Endothelial cell of umbilical vein (primary cell): ENCODE measurements around the gene PPP1R8. TPM values are rescaled to one million over a fixed set of nuclear protein-coding genes. Genes with fewer than 3 reads are reported as not detected.

Experiments
- BruUV-seq: library from RNA; stranded (reverse); fragments of 400-500 nt; replicated peaks from 2 replicates; lab custom pipeline; 2021; lab: Mats Ljungman, UMichigan
- CTCF ChIA-PET: fragments of 300-600, 350-600 bp; sonication (Branson Sonifier 250); formaldehyde crosslinking; loops from one replicate; lab custom pipeline; 2021; ENCODE audit warnings: antibody characterized with exemption, inconsistent platforms; lab: Charles Lee
- POLR2A ChIA-PET: fragments of 300-600, 350-600 bp; sonication (Branson Sonifier 250); formaldehyde crosslinking; loops from one replicate; lab custom pipeline; 2021; ENCODE audit warnings: antibody characterized with exemption, inconsistent platforms; lab: Charles Lee
- DNase-seq: peaks from one replicate; pipeline ENCODE4 v3.0.0-alpha.2; 2011; ENCODE audit warnings: low read depth, low spot score
- FAIRE-seq: peaks from 2 replicates; lab custom pipeline; 2011; peaks lifted over from hg19 to GRCh38; lab: Jason Lieb, UNC
- H2AFZ ChIP-seq: 2 replicates; pipeline ENCODE4 v1.6.0; 2012; ENCODE audit warnings: low read depth, low read length, control low read depth, inconsistent platforms
- H3K27ac ChIP-seq: 2 replicates; pipeline ENCODE4 v1.5.1; 2011; ENCODE audit warnings: low read depth, mild to moderate bottlenecking, control low read depth, low read length, moderate library complexity; ENCODE audit not compliant: insufficient read depth
- H3K27me3 ChIP-seq, 2 experiments: 2 replicates each; pipeline versions ENCODE4 v1.6.0 to v1.6.1; 2011; ENCODE audit warnings: low read length in 2 of 2, mixed read lengths in 1 of 2; ENCODE audit not compliant: control insufficient read depth in 2 of 2, insufficient read depth in 2 of 2
- H3K36me3 ChIP-seq, 2 experiments: 2 replicates in 1 of 2; 3 replicates in 1 of 2; pipeline ENCODE4 v1.5.1; 2011; ENCODE audit warnings: low read length in 2 of 2, mild to moderate bottlenecking in 1 of 2, moderate library complexity in 1 of 2; ENCODE audit not compliant: control insufficient read depth in 2 of 2, insufficient read depth in 2 of 2; ENCODE audit errors: extremely low read depth in 1 of 2
- H3K4me1 ChIP-seq: 3 replicates; pipeline ENCODE4 v1.5.1; 2011; ENCODE audit warnings: mild to moderate bottlenecking, low read length; ENCODE audit not compliant: control insufficient read depth, insufficient read depth; ENCODE audit errors: extremely low read depth
- H3K4me2 ChIP-seq: 2 replicates; pipeline ENCODE4 v1.6.1; 2011; ENCODE audit warnings: low read length, control low read depth, mixed read lengths; ENCODE audit not compliant: insufficient read depth
- H3K4me3 ChIP-seq, 3 experiments: fragments of 200-600 bp in 1 of 3; sonication (generic), shearing (Covaris generic) in 1 of 3; replicated peaks in 1 of 3; 2 replicates each; pipeline ENCODE4 v1.5.1; 2011 to 2016; ENCODE audit warnings: control low read depth in 3 of 3, low read length in 3 of 3, mild to moderate bottlenecking in 2 of 3, inconsistent platforms in 1 of 3, low read depth in 1 of 3, moderate library complexity in 1 of 3; ENCODE audit not compliant: insufficient read depth in 1 of 3
- H3K79me2 ChIP-seq: 2 replicates; pipeline ENCODE4 v1.6.0; 2012; ENCODE audit warnings: low read length, inconsistent platforms; ENCODE audit not compliant: control insufficient read depth, insufficient read depth
- H3K9ac ChIP-seq: replicated peaks from 2 replicates; pipeline ENCODE3; 2011; ENCODE audit warnings: low read length, control low read depth; ENCODE audit not compliant: insufficient read depth; ENCODE audit errors: extremely low read depth
- H3K9me1 ChIP-seq: replicated peaks from 3 replicates; pipeline ENCODE4 v1.6.0; 2011; ENCODE audit warnings: mild to moderate bottlenecking, low read length; ENCODE audit not compliant: control insufficient read depth, insufficient read depth; ENCODE audit errors: extremely low read depth
- H3K9me3 ChIP-seq: replicated peaks from 2 replicates; pipeline ENCODE4 v1.5.1; 2012; ENCODE audit warnings: low read length, inconsistent platforms; ENCODE audit not compliant: control insufficient read depth, insufficient read depth
- H4K20me1 ChIP-seq: replicated peaks from 2 replicates; pipeline ENCODE3; 2011; ENCODE audit warnings: mild to moderate bottlenecking, low read length; ENCODE audit not compliant: control insufficient read depth, insufficient read depth; ENCODE audit errors: extremely low read depth
- CTCF ChIP-seq, 2 donors: IDR thresholded peaks; 1 replicate in 1 of 2; 2 replicates in 1 of 2; pipeline ENCODE4 v1.5.1; 2011; ENCODE audit warnings: low read length in 2 of 2, mild to moderate bottlenecking in 2 of 2, moderate library complexity in 2 of 2, control low read depth in 1 of 2, inconsistent platforms in 1 of 2, low read depth in 1 of 2; ENCODE audit not compliant: insufficient read depth in 1 of 2; ENCODE audit errors: extremely low read depth in 1 of 2
- EZH2 ChIP-seq: IDR thresholded peaks from 2 replicates; pipeline ENCODE4 v1.6.1; 2012; ENCODE audit warnings: borderline replicate concordance, low read depth, mild to moderate bottlenecking, moderate library complexity, low read length, inconsistent platforms; ENCODE audit not compliant: severe bottlenecking
- FOS ChIP-seq: IDR thresholded peaks from 2 replicates; pipeline ENCODE4 v1.6.1; 2011; ENCODE audit warnings: mild to moderate bottlenecking, low read length, moderate library complexity, borderline replicate concordance; ENCODE audit not compliant: insufficient read depth
- GATA2 ChIP-seq: IDR thresholded peaks from 2 replicates; pipeline ENCODE4 v1.7.0; 2011; ENCODE audit warnings: low read depth, mild to moderate bottlenecking, moderate library complexity, mixed read lengths, low read length; ENCODE audit not compliant: insufficient read length, insufficient read depth
- JUN ChIP-seq: IDR thresholded peaks from 2 replicates; pipeline ENCODE4 v1.6.1; 2011; ENCODE audit warnings: borderline replicate concordance, low read depth; ENCODE audit not compliant: insufficient read length, insufficient read depth
- MAX ChIP-seq: IDR thresholded peaks from 2 replicates; pipeline ENCODE4 v1.6.1; 2011; ENCODE audit not compliant: insufficient read depth, insufficient read length
- MYC ChIP-seq: IDR thresholded peaks from one replicate; pipeline ENCODE4 v1.6.1; 2011; ENCODE audit warnings: mild to moderate bottlenecking, low read depth, low read length
- POLR2A ChIP-seq: IDR thresholded peaks from 2 replicates; pipeline ENCODE4 v1.6.1; 2012; ENCODE audit warnings: low read depth, mild to moderate bottlenecking, control low read depth, low read length
- POLR2AphosphoS5 ChIP-seq: IDR thresholded peaks from 2 replicates; pipeline ENCODE4 v1.6.1; 2012; ENCODE audit warnings: low read depth, mild to moderate bottlenecking, control low read depth, low read length, moderate library complexity; ENCODE audit not compliant: insufficient read depth
- dilution Hi-C: fragments of 300-500 bp; cut with MboI; formaldehyde crosslinking; loops from one replicate; pipeline ENCODE4 v1.15.0; 2019; ENCODE audit warnings: low sequenced_read_pairs; ENCODE audit not compliant: extremely low pct_ligation_motif_present
- intact Hi-C: fragments of 100-400 bp; cut with micrococcal nuclease; formaldehyde crosslinking; loops from one replicate; pipeline ENCODE4 v1.10.0; 2022
- polyA plus RNA-seq, 4 experiments: library from polyadenylated mRNA; depleted of rRNA in 3 of 4; stranded (reverse) in 3 of 4; unstranded in 1 of 4; fragments of >200 nt; gene quantifications; 2 replicates each; pipeline versions ENCODE4 v1.2.1 to v1.2.3, GENCODE V29; 2011 to 2012; ENCODE audit warnings: missing spikeins in 1 of 4
- total RNA-seq: library from RNA; stranded (reverse); gene quantifications from 2 replicates; pipeline ENCODE4 v1.2.3, GENCODE V29; 2021

The PPP1R8 gene
- total and polyA plus RNA-seq, 2 donors (not counting 3 experiments of a cell fraction or from before 2014, with no cell fraction given), result 39.0 to 48.5 TPM

- Histone ChIP-seq H3K27me3 (no peaks in the 10 kb centered on the region), H3K79me2 (peaks cover 4% of the 10 kb centered on the region), H3K27ac (no peak overlapping the region), H3K36me3 (peaks cover 20 to 26% of the 10 kb centered on the region in 2 experiments), H3K9ac (no peak overlapping the region), H3K4me1 (no peaks in the 10 kb centered on the region), H2AFZ (no peak overlapping the region), H3K9me1 (no peaks in the 10 kb centered on the region), H3K4me2 (no peak overlapping the region), H3K9me3 (no peaks in the 10 kb centered on the region), H4K20me1 (no peaks in the 10 kb centered on the region), H3K4me3 (no peak overlapping the region)
- intact Hi-C loops (no loop called here), dilution Hi-C loops (no loop called here)
- DNase-seq (no peak), FAIRE-seq (no peak)
- BruUV-seq, result no TSS peak
- TF ChIP-seq POLR2A (no peak), MAX (no peak), POLR2AphosphoS5 (no peak), FOS (no peak), CTCF (IDR thresholded peaks at IDR 0.05; ENCODE audit: extremely low read depth in 1 of 2, insufficient read depth in 1 of 2, low read depth in 1 of 2, low read length in 2 of 2) (no peak), JUN (no peak), MYC (no peak), GATA2 (no peak), EZH2 (no peak)
- POLR2A ChIA-PET, result no interaction called here
- CTCF ChIA-PET, result no interaction called here
Observed at GRCh38 chr1:27795601-27796000, 35.0 kb upstream of the PPP1R8 start.
